Measurements from ENCODE around the gene CELSR2.

DNA sequence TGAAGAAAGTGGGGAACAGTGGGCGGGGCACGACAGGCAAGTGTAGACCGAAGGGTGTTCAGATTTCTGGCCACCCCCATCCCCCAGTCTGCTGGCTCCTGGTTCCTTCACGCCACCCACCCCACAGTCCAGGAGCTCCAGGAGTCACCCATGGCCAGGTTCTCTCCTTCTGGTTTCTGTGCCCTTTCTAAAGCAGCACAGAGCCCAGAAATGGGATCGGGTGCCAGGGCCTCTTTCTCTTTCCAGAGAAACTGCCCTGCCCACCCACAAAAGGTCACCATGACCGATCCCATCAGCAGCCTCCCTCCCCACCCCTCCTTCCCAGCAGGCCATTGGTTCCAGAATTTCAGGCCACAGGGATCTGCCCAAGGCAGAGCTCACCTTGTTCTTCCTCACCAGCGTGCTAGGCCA lies 3.2 kb upstream of the CELSR2 start:
- TF ChIP-seq, protein P1, sequence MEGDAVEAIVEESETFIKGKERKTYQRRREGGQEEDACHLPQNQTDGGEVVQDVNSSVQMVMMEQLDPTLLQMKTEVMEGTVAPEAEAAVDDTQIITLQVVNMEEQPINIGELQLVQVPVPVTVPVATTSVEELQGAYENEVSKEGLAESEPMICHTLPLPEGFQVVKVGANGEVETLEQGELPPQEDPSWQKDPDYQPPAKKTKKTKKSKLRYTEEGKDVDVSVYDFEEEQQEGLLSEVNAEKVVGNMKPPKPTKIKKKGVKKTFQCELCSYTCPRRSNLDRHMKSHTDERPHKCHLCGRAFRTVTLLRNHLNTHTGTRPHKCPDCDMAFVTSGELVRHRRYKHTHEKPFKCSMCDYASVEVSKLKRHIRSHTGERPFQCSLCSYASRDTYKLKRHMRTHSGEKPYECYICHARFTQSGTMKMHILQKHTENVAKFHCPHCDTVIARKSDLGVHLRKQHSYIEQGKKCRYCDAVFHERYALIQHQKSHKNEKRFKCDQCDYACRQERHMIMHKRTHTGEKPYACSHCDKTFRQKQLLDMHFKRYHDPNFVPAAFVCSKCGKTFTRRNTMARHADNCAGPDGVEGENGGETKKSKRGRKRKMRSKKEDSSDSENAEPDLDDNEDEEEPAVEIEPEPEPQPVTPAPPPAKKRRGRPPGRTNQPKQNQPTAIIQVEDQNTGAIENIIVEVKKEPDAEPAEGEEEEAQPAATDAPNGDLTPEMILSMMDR (conservative IDR thresholded peaks at IDR 0.05; ENCODE audit: low read length): no peak
- TF ChIP-seq EZH2phosphoT487 (IDR thresholded peaks at IDR 0.05; ENCODE audit: borderline replicate concordance, low read depth, low read length): no peak

Data from OCI-LY7 (cell line).